GM23338 (cell line): ENCODE results near the gene TRIM44. TPM values are rescaled to one million over a fixed set of nuclear protein-coding genes. Genes with fewer than 3 reads are reported as not detected.
"Not testable (repeated sequence)": the region's sequence is repeated elsewhere in the genome, so short reads cannot be mapped to it uniquely, and the experiment has no call there.

Experiments
- ATAC-seq: fragments of 200-7000 bp; cut with Tn5 transposase; 3 replicates; pipeline ENCODE4 v1.9.1; 2020
- DNase-seq: peaks from one replicate; pipeline ENCODE4 v3.0.0-alpha.2; 2015; ENCODE audit warnings: low spot score
- H2AFZ ChIP-seq: fragments of 200-600 bp; sonication (generic); 2 replicates; pipeline ENCODE4 v1.8.0; 2016; ENCODE audit warnings: antibody characterized with exemption, mild to moderate bottlenecking, moderate library complexity
- H3F3A ChIP-seq: fragments of 200-600 bp; sonication (generic); replicated peaks from 2 replicates; pipeline ENCODE4 v1.8.0; 2017; ENCODE audit warnings: antibody characterized with exemption, mixed run types, low read depth
- H3K27ac ChIP-seq: fragments of 200-600 bp; sonication (generic); 2 replicates; pipeline ENCODE4 v1.6.1; 2016; ENCODE audit warnings: low read depth
- H3K27me3 ChIP-seq: fragments of 200-600 bp; sonication (generic); 2 replicates; pipeline ENCODE4 v1.8.0; 2016; ENCODE audit warnings: mild to moderate bottlenecking, mixed run types, moderate library complexity; ENCODE audit not compliant: insufficient read depth
- H3K36me3 ChIP-seq: fragments of 200-600 bp; sonication (generic); 2 replicates; pipeline ENCODE4 v1.8.0; 2016; ENCODE audit warnings: mild to moderate bottlenecking; ENCODE audit not compliant: insufficient read depth
- H3K4me1 ChIP-seq: fragments of 200-600 bp; sonication (generic); 2 replicates; pipeline ENCODE4 v1.8.0; 2016; ENCODE audit warnings: mild to moderate bottlenecking, moderate library complexity; ENCODE audit not compliant: insufficient read depth
- H3K4me2 ChIP-seq: fragments of 200-600 bp; sonication (generic); 2 replicates; pipeline ENCODE4 v1.7.1; 2017; ENCODE audit warnings: mixed run types
- H3K4me3 ChIP-seq: fragments of 200-600 bp; sonication (generic); 2 replicates; pipeline ENCODE4 v1.6.1; 2016; ENCODE audit warnings: mixed run types
- H3K79me2 ChIP-seq: fragments of 200-600 bp; sonication (generic); replicated peaks from 2 replicates; pipeline ENCODE4 v1.8.0; 2017; ENCODE audit warnings: mild to moderate bottlenecking; ENCODE audit not compliant: insufficient read depth
- H3K9me2 ChIP-seq: fragments of 200-600 bp; sonication (generic); 2 replicates; pipeline ENCODE4 v1.8.0; 2017; ENCODE audit not compliant: insufficient read depth
- H4K20me1 ChIP-seq: fragments of 200-600 bp; sonication (generic); replicated peaks from 2 replicates; pipeline ENCODE4 v1.8.0; 2017; ENCODE audit warnings: mild to moderate bottlenecking; ENCODE audit not compliant: insufficient read depth
- H3K27ac Mint-ChIP-seq: 2 replicates; pipeline ENCODE4 v1.8.0; 2020; ENCODE audit warnings: inconsistent platforms, mild to moderate bottlenecking, moderate library complexity, mixed read lengths
- H3K27me3 Mint-ChIP-seq: 3 replicates; pipeline ENCODE4 v1.8.0; 2022; ENCODE audit warnings: low read depth, mild to moderate bottlenecking, moderate library complexity, mixed read lengths, inconsistent platforms; ENCODE audit not compliant: insufficient read depth, poor library complexity
- H3K36me3 Mint-ChIP-seq: 3 replicates; pipeline ENCODE4 v1.8.0; 2021; ENCODE audit warnings: low read depth, mild to moderate bottlenecking, inconsistent platforms, moderate library complexity, mixed read lengths
- H3K4me1 Mint-ChIP-seq: 3 replicates; pipeline ENCODE4 v1.8.0; 2020; ENCODE audit warnings: mild to moderate bottlenecking, inconsistent platforms, mixed read lengths
- H3K4me3 Mint-ChIP-seq: 3 replicates; pipeline ENCODE4 v1.8.0; 2021; ENCODE audit warnings: moderate library complexity, mild to moderate bottlenecking, inconsistent platforms, mixed read lengths
- H3K9me3 Mint-ChIP-seq: 3 replicates; pipeline ENCODE4 v1.8.0; 2020; ENCODE audit warnings: moderate library complexity, mild to moderate bottlenecking, inconsistent platforms, mixed read lengths
- EZH2phosphoT487 ChIP-seq: fragments of 200-600 bp; sonication (generic); IDR thresholded peaks from one replicate; pipeline ENCODE4 v1.8.1; 2018; ENCODE audit warnings: antibody characterized with exemption; ENCODE audit not compliant: unreplicated experiment
- NANOG ChIP-seq: IDR thresholded peaks from 2 replicates; pipeline ENCODE4 v1.6.1; 2016; ENCODE audit warnings: antibody characterized with exemption, borderline replicate concordance
- STAT1 ChIP-seq: IDR thresholded peaks from one replicate; pipeline ENCODE4 v1.6.1; 2016; ENCODE audit warnings: antibody characterized with exemption; ENCODE audit not compliant: unreplicated experiment
- ZNF114 ChIP-seq: fragments of 250-450 bp; sonication (Bioruptor Pico); IDR thresholded peaks from 2 replicates; pipeline ENCODE4 v1.5.0; 2020; ENCODE audit warnings: mild to moderate bottlenecking, moderate library complexity
- ZNF331 ChIP-seq: fragments of 250-450 bp; sonication (Bioruptor Pico); IDR thresholded peaks from 2 replicates; pipeline ENCODE4 v1.5.0; 2020; ENCODE audit warnings: low read depth, mild to moderate bottlenecking, moderate library complexity
- ZNF462 ChIP-seq: fragments of 250-450 bp; sonication (Bioruptor Pico); IDR thresholded peaks from 2 replicates; pipeline ENCODE4 v1.5.0; 2020; ENCODE audit warnings: mild to moderate bottlenecking, moderate library complexity
- polyA plus RNA-seq: library from polyadenylated mRNA; unstranded; fragments of >200 nt; fragmentation: Nextera tagmentation; extraction: Ambion mirVana; gene quantifications from 2 replicates; pipeline ENCODE4 v1.2.1, GENCODE V29; 2016
- total RNA-seq: library from RNA; depleted of rRNA; stranded (reverse); fragments of >200 nt; shearing (Covaris generic); gene quantifications from 2 replicates; pipeline ENCODE4 v1.2.3, GENCODE V29; 2014
- TF ChIP-seq, protein P1 (sequence below): IDR thresholded peaks from one replicate; pipeline ENCODE4 v1.6.1; 2018; ENCODE audit warnings: antibody characterized with exemption; ENCODE audit not compliant: unreplicated experiment

TRIM44 gene
- total and polyA plus RNA-seq, 2 experiments from 2014 or later, result 10.3 to 10.4 TPM

DNA sequence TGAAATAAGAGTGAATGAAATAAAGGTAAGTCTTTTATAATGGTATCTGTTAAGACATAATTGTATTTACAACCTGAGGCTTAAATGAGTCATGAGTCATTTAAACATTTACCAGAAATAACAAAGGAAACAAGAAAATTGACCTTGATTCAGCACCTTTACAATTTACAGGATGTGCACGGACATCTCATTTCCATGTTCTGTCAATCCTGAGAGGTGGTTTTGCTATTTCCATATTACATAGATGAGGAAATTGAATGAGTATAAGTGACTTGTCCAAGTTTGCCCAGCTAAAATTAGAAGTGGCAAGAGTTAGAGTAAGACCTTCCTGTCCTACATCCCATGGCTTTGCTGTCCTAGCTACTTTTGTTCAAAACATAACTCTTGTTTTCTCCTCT, 89.1 kb downstream of the TRIM44 start (continued):
- TF ChIP-seq ZNF462 (CRISPR knock-in tag), result no peak

DNA sequence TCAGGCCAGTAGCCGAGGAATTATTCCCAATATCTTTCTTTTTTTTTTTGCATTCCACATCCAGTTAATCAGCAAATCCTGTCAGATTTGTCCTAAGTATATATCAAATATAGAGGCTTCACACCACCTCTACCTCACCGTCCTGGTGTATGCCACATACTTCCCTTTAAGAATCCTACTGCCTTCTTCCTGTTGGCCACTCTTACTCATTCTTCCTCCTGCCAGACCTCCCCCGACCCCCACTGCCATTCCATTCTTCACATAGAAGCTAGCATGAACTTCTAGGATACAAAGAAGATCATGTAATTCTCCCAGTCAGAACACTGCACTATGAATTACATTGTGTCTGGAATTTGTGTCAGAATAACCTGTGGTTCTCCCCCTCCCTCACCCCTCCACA, 89.5 kb downstream of the TRIM44 start:
- Histone ChIP-seq H3K4me1 (peaks cover 5% of the 10 kb centered on the region; the same call in 1 of the 2 replicates), H3K9me2 (no peaks in the 10 kb centered on the region), H2AFZ (no peak overlapping the region), H4K20me1 (no peaks in the 10 kb centered on the region; the same call in 1 of the 2 replicates), H3K27me3 (no peaks in the 10 kb centered on the region), H3K4me2 (no peak overlapping the region), H3K27ac (no peak overlapping the region), H3F3A (no peaks in the 10 kb centered on the region), H3K79me2 (no peaks in the 10 kb centered on the region; the same call in 1 of the 2 replicates), H3K36me3 (no peaks in the 10 kb centered on the region), H3K4me3 (no peak overlapping the region)
- Mint-ChIP-seq H3K27ac (no peak overlapping the region), H3K9me3 (peaks cover 4% of the 10 kb centered on the region; the same call in 1 of the 3 replicates), H3K27me3 (peaks cover 2% of the 10 kb centered on the region), H3K4me3 (no peak overlapping the region), H3K36me3 (peaks cover 3% of the 10 kb centered on the region; the same call in 1 of the 3 replicates), H3K4me1 (peaks cover 9% of the 10 kb centered on the region)
- TF ChIP-seq ZNF114 (no peak), STAT1 (no peak), EZH2phosphoT487 (no peak), NANOG (no peak), ZNF331 (CRISPR knock-in tag) (no peak)
- TF ChIP-seq, protein P1, sequence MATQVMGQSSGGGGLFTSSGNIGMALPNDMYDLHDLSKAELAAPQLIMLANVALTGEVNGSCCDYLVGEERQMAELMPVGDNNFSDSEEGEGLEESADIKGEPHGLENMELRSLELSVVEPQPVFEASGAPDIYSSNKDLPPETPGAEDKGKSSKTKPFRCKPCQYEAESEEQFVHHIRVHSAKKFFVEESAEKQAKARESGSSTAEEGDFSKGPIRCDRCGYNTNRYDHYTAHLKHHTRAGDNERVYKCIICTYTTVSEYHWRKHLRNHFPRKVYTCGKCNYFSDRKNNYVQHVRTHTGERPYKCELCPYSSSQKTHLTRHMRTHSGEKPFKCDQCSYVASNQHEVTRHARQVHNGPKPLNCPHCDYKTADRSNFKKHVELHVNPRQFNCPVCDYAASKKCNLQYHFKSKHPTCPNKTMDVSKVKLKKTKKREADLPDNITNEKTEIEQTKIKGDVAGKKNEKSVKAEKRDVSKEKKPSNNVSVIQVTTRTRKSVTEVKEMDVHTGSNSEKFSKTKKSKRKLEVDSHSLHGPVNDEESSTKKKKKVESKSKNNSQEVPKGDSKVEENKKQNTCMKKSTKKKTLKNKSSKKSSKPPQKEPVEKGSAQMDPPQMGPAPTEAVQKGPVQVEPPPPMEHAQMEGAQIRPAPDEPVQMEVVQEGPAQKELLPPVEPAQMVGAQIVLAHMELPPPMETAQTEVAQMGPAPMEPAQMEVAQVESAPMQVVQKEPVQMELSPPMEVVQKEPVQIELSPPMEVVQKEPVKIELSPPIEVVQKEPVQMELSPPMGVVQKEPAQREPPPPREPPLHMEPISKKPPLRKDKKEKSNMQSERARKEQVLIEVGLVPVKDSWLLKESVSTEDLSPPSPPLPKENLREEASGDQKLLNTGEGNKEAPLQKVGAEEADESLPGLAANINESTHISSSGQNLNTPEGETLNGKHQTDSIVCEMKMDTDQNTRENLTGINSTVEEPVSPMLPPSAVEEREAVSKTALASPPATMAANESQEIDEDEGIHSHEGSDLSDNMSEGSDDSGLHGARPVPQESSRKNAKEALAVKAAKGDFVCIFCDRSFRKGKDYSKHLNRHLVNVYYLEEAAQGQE, result no peak
- peak; percentile 61 for ATAC-seq
- no peak for DNase-seq

DNA sequence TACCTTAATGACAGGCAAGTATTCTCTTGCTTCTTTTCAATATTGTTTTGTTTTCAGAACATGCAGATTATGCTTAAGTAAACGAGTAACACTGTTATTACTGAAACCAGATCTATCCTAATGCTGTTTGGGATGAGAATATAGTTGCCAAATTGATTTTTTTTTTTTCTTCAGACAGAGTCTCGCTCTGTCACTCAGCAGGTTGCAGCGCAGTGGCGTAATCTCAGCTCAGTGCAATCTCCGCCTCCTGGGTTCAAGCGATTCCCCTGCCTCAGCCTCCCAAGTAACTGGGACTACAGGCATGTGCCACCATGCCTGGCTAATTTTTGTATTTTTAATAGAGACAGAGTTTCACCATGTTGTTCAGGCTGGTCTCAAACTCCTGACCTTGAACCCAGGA, 91.0 kb downstream of the TRIM44 start:
- H3K36me3 ChIP-seq, result not testable (repeated sequence)

GRCh38 chr11:35759951-35760350, 97.4 kb downstream of the TRIM44 start:
- H2AFZ ChIP-seq, H3K4me1 Mint-ChIP-seq, H3K36me3 ChIP-seq, H3K4me1 ChIP-seq, ATAC-seq, H3K36me3 Mint-ChIP-seq, H3K27ac ChIP-seq, H3F3A ChIP-seq, H3K27ac Mint-ChIP-seq, H3K9me3 Mint-ChIP-seq, H3K9me2 ChIP-seq, H3K27me3 Mint-ChIP-seq, H3K27me3 ChIP-seq, H3K79me2 ChIP-seq, H4K20me1 ChIP-seq: not testable (repeated sequence)
- H3K4me2 ChIP-seq, result peak overlapping the region; percentile 67
- peak overlapping the region; percentile 16; the same call in 1 of the 3 replicates for H3K4me3 Mint-ChIP-seq
- DNase-seq, result peak; percentile 32
- peak overlapping the region; percentile 44 for H3K4me3 ChIP-seq

More for the DNA sequence above, 91.0 kb downstream of the TRIM44 start:
- not testable (repeated sequence) for H3K27me3 ChIP-seq, H3K4me3 Mint-ChIP-seq, H3K9me3 Mint-ChIP-seq, DNase-seq, H3K36me3 Mint-ChIP-seq, H3K9me2 ChIP-seq, H3K4me3 ChIP-seq, H3K27me3 Mint-ChIP-seq, H3K79me2 ChIP-seq, ATAC-seq, H4K20me1 ChIP-seq, H3F3A ChIP-seq, H3K4me2 ChIP-seq, H3K27ac Mint-ChIP-seq, H3K27ac ChIP-seq, H2AFZ ChIP-seq, H3K4me1 Mint-ChIP-seq, H3K4me1 ChIP-seq
